Neutrophil (primary cell): ENCODE measurements around the gene GULP1.

Experiments
- H3K27ac ChIP-seq: fragments of 200-600 bp; sonication (generic); 2 replicates; pipeline ENCODE4 v1.5.1; 2016; ENCODE audit warnings: mild to moderate bottlenecking, moderate library complexity
- H3K27me3 ChIP-seq: fragments of 200-600 bp; sonication (generic); 2 replicates; pipeline ENCODE4 v1.6.0; 2016; ENCODE audit warnings: mild to moderate bottlenecking
- H3K36me3 ChIP-seq: fragments of 200-600 bp; sonication (generic); 2 replicates; pipeline ENCODE4 v1.5.1; 2017
- H3K4me1 ChIP-seq, 2 experiments: fragments of 200-600 bp in 1 of 2; sonication (generic) in 1 of 2; 1 replicate in 1 of 2; 2 replicates in 1 of 2; pipeline versions ENCODE4 v1.5.1 to v1.6.1; 2013 to 2016; ENCODE audit warnings: low read depth in 1 of 2, low read length in 1 of 2, mild to moderate bottlenecking in 1 of 2, moderate library complexity in 1 of 2; ENCODE audit not compliant: control insufficient read depth in 1 of 2, insufficient read depth in 1 of 2
- H3K4me3 ChIP-seq, 2 experiments: fragments of 200-600 bp in 1 of 2; sonication (generic) in 1 of 2; 1 replicate in 1 of 2; 2 replicates in 1 of 2; pipeline ENCODE4 v1.5.1; 2013 to 2016; ENCODE audit warnings: low read depth in 1 of 2, low read length in 1 of 2, mild to moderate bottlenecking in 1 of 2, moderate library complexity in 1 of 2
- H3K9me3 ChIP-seq: fragments of 200-600 bp; sonication (generic); 2 replicates; pipeline ENCODE4 v1.5.1; 2016
- CTCF ChIP-seq: fragments of 200-600 bp; sonication (generic); IDR thresholded peaks from 2 replicates; pipeline ENCODE4 v1.5.1; 2016; ENCODE audit warnings: antibody characterized with exemption

The GULP1 gene

GRCh38 chr2:188274274-188274673 lies 17.4 kb upstream of the GULP1 start:
- no peak for TF ChIP-seq CTCF
- no peaks in the 10 kb centered on the region for H3K9me3 ChIP-seq
- H3K27me3 ChIP-seq: no peaks in the 10 kb centered on the region

GRCh38 chr2:188276255-188276654 lies 15.4 kb upstream of the GULP1 start:
- Histone ChIP-seq H3K9me3 (no peaks in the 10 kb centered on the region), H3K27ac (no peak overlapping the region), H3K4me1 (no peaks in the 10 kb centered on the region), H3K27me3 (no peaks in the 10 kb centered on the region), H3K36me3 (no peaks in the 10 kb centered on the region), H3K4me3 (no peak overlapping the region)
- no peak for TF ChIP-seq CTCF

More at GRCh38 chr2:188274274-188274673, 17.4 kb upstream of the GULP1 start:
- H3K4me1 ChIP-seq: no peaks in the 10 kb centered on the region
- H3K4me3 ChIP-seq: no peak overlapping the region
- H3K36me3 ChIP-seq: no peaks in the 10 kb centered on the region
- H3K27ac ChIP-seq: no peak overlapping the region

GRCh38 chr2:188277786-188278185 lies 13.9 kb upstream of the GULP1 start:
- no peak for TF ChIP-seq CTCF
- Histone ChIP-seq H3K4me1 (no peaks in the 10 kb centered on the region), H3K4me3 (no peak overlapping the region), H3K9me3 (no peaks in the 10 kb centered on the region), H3K27ac (no peak overlapping the region), H3K27me3 (no peaks in the 10 kb centered on the region), H3K36me3 (no peaks in the 10 kb centered on the region)

GRCh38 chr2:188278388-188279092 lies 13.1 kb upstream of the GULP1 start:
- no peak overlapping the region for H3K27ac ChIP-seq
- no peaks in the 10 kb centered on the region for H3K27me3 ChIP-seq
- H3K36me3 ChIP-seq: no peaks in the 10 kb centered on the region
- H3K9me3 ChIP-seq: no peaks in the 10 kb centered on the region
- H3K4me3 ChIP-seq: no peak overlapping the region
- no peaks in the 10 kb centered on the region for H3K4me1 ChIP-seq
- no peak for TF ChIP-seq CTCF

- TF ChIP-seq CTCF: no peak
- Histone ChIP-seq H3K27ac (no peak overlapping the region), H3K4me3 (no peak overlapping the region), H3K27me3 (no peaks in the 10 kb centered on the region), H3K9me3 (no peaks in the 10 kb centered on the region), H3K36me3 (no peaks in the 10 kb centered on the region), H3K4me1 (no peaks in the 10 kb centered on the region)
Observed at GRCh38 chr2:188279093-188279445, 12.6 kb upstream of the GULP1 start.

- Histone ChIP-seq H3K4me3 (no peak overlapping the region), H3K27ac (no peak overlapping the region), H3K4me1 (no peaks in the 10 kb centered on the region), H3K9me3 (no peaks in the 10 kb centered on the region), H3K36me3 (no peaks in the 10 kb centered on the region), H3K27me3 (no peaks in the 10 kb centered on the region)
- no peak for TF ChIP-seq CTCF
Observed at GRCh38 chr2:188280811-188281222, 10.9 kb upstream of the GULP1 start.
